NCI-H226 (cell line): ENCODE measurements around the gene GPR3.
"Not testable (repeated sequence)": the region's sequence is repeated elsewhere in the genome, so short reads cannot be mapped to it uniquely, and the experiment has no call there.

Experiments
- DNase-seq: peaks from one replicate; pipeline ENCODE4 v3.0.0-alpha.2; 2015

Gene GPR3

DNA sequence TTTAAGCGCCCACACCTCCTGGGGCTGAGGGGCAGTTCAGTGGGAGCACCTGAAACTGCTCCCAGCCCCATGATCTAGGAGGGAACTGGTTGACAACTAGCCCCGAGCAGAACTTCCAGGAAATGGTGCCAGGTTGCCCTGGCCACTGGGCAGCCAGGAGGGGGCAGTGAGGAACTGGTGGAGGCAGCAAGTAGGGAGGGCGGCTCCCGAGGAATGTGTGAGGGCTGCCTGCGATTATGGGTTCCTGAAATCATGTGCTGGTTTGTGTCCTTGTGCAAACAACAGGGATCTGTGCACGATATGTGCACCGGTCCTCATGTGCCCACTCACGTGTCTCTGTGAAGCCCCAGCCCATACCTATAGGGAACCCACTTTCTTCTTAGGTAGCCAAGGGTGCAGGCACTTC lies 9.9 kb downstream of the GPR3 start:
- DNase-seq, result peak; percentile 40

DNA sequence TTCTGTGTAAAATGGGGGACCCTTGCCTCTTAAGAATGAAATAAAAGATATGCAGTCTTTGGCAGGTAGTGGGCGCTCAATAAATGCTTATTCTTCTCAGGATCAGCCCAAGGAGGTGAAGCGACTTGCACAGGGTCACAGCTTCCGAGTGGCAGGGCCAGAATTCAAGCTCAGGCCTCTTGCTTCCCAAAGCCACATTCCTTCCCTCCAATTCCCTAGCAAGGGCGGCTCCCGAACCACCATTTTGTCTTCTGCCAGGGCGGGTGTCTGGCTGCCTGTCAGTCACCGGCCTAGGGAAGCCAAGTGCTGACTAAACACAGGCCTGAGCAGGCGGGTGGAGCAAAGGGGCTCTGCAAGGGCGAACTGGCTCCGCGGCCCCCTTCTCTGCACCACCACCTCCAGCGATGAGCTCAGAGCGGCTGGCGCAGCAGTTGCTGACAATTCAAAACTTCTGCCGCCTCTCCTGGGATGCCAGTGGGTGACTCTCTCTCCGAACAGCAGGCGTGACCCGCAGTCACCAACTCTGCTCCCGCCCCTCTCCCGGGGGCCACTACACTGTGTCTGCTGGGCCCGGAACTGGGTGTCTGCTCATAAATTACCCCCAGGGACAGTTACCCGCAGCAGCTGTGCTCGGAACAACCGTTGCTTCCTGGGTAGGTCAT lies 10.8 kb downstream of the GPR3 start:
- DNase-seq, result no peak

DNA sequence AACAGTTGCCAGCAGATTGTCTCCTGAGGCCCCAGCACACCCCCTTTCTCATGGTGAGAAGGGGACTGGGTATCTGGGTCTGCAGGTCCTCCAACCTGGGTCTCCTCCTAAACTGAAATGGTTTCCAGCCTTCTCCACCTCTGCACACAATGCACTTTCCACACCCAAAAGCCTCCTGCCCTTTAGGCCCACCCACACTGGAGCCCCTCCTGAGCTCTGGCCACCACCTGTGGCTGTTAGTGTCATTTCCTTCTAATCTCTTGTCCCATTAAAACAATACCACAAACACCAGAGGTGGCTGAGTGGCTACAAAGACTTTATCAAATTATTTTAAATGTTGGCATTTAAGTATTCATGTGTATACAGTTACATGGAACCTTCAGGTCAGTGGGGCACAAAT lies 11.5 kb downstream of the GPR3 start:
- no peak for DNase-seq

DNA sequence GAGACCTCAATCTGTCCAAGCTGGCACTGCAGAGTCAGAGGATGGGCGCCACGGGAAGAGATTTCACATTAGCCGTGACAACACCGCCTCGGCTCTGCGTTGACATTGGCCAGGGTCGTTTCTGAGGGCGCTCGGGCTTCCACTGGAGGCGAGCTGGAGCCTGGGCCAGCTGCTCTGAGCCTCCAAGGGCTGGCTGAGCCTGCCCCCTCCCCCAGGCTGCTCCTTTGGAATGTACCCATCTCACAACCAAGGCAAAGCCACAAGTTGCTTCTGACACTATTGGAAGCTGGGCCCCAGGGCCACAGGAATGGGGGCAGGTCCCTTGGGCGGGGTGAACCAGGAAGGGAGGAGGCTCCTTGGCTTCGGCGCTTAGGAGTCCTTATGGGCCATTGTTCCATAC lies 12.7 kb downstream of the GPR3 start:
- DNase-seq, result no peak

DNA sequence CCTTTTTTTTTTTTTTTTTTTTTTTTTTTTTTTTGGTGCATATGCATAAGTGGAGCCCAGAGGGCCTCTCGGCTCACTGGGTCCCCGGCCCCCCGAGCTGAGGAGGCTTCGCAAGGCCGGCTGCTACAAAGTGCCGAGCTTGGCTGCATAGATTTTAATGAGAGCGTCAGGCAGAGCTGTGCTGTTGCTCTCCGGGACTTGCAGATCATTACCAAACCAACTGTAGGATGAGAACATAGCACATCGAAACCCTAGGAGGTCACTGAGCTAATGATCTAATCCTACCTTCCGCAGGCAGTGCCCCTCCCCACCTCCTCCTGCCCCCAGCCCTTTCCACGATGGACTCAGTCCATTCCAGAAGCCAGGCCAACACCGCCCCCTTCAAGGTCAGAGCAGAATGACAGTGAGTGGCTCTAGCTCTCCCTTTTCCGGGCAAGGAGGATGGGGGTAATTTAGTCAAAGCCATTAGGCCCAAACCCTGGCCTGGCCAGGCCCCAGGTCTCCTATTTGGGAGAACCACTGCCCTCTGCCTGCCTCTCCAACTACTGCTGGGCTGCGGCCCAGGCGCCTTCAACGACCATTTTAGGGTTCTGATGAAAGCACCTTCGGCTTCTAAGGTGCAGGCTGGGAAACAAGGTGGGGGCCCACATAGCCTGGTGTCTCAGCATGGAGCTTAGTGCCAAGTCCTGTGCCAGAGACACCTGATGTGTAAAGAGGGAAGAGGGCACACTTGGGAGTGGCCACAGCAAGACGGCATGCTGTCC lies 13.4 kb downstream of the GPR3 start:
- not testable (repeated sequence) for DNase-seq

DNA sequence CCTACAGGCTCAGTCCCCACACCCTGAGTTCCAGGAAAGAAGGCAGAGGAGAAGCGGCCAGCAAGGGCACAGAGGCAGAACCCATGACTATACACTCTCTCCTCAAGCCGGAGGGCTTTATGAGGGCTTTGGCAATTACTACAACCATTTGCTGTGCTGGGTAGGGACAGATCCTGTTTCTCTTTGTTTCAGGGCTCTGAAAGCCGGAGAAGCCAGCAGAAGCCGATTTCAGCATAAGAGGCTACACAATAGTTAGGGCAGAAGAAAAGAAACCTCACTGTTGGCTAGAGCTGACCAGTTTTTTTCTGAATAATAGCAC lies 13.9 kb downstream of the GPR3 start:
- no peak for DNase-seq

DNA sequence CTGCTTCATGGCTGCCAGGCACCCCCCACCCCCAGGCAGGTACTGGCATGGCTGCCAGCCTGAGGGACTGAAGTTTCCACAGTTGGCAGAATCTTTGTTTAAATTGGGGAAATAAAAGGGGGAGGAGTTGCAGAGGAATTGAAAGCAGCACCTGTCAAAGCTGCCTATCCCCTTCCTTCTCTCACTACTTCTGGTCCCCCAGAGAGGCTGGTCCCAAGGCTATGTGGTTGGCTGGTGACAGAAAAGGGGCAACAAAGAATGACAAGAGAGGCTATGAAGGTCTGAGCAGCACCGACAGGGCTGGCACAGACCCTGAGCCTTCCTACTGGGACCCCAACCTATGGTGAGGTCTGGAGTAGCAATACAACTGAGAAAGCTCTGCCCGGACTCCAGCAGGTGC lies 14.4 kb downstream of the GPR3 start:
- DNase-seq, result not testable (repeated sequence)

DNA sequence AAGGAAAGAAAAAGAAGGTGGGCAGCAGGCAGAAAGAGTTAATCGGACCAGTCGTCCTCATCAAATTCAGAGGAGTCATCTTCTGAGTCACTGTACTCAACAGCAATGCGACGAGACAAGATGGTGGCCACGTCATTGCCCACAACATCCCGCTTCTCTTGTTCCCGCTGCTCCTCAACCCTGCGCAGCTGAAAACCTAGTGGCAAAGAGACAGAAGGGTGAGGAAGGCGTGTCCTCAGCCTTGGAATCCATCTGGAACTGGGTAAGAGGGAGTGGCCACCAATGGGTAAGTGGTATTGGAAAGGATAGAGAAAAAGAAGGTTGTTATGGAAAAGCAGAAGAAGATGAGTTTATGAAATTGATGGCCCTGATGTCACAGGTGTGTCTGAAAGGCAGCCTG lies 15.7 kb downstream of the GPR3 start:
- DNase-seq, result no peak

DNA sequence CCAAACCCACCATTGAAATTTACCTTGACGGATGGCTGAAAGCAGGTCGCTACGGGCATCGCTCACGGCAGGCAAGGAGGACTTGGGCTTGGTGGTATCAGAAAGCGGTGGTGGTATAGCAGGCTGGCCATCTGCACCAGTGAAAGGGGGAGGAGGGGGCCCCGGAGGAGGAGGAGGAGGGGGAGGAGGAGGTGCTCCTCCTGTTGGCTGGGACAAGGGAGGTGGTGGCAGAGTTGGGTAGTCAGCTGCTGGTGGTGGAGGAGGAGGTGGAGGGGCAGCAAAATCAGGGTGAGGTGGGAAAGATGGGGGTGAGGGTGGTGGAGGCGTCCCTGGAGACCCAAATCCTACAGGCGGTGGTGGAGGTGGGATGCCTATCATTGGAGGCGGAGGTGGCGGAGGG lies 17.2 kb downstream of the GPR3 start:
- no peak for DNase-seq

DNA sequence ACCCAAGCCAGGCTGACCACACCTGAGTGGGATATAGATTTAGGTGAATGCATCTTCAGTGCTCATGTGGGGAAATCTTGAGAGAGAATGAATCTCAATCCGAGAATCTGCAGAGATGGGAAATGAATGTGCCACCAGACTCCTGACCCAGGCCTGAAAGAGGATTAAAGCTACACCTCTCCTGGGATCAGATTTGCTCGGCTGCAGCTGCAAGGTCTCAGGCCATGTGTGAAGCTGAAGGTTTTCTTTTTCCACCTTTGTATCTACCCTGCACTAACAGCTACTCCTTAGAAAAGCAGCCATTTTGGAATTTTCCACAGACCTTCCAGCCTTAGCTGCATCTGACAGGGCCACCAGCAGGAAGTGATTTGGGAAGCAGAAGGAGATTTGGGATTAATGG lies 18.3 kb downstream of the GPR3 start:
- no peak for DNase-seq

DNA sequence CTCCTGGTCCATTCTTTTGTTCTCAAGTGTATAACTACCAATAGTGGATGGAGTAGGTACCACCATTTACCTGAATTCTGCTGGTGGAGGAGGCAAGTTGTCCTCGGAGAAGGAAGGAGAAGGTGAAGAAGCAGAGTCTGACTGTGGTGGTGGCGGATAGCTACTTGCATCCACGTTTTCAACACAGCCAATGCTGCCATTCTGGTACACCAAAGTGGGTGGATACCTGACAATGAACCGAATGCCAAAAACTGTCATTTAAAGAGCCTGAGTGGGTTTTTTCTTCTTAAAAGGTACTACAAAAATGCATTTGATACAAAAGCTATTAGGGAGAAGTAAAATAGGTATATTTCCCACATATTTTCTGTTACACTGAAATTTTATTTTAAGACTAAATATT lies 20.1 kb downstream of the GPR3 start:
- DNase-seq, result no peak

DNA sequence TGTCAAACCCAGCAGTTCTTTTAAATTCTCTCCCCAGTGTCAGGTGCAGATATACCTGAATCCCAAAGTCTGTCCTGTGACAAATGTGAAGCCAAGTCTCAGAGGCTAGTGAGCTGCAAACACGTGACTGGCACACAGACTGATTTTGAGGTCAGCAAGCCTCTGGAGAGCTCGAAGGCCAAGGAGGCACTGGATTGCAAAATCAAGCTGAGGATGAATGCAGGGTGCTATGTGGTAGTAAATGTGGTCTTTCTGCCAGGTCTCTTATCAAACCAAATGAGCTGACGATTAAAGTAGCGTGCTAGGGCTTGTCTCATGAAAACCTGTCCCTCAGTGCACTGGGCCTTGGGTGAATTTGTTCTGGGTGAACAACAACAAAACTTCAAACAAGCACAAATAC lies 20.6 kb downstream of the GPR3 start:
- no peak for DNase-seq

DNA sequence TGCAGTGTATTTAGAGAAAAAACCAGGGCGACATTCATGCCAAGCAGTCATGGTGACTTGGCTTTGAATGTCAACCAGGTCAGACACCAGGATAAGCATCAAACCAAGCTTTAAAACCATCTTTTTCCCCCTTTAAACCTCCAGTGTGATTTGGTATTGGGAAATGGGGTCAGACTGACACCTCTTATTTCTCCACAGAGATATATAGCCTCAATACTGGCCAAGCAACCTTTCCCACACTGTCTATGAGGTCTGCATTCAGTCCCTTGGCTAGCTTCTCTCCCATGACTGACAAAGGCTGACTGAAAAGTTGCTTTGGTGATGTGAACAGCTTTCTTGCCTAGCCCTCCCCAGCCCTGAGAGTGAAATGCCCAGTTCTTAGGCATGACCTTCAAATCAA lies 21.7 kb downstream of the GPR3 start:
- no peak for DNase-seq

DNA sequence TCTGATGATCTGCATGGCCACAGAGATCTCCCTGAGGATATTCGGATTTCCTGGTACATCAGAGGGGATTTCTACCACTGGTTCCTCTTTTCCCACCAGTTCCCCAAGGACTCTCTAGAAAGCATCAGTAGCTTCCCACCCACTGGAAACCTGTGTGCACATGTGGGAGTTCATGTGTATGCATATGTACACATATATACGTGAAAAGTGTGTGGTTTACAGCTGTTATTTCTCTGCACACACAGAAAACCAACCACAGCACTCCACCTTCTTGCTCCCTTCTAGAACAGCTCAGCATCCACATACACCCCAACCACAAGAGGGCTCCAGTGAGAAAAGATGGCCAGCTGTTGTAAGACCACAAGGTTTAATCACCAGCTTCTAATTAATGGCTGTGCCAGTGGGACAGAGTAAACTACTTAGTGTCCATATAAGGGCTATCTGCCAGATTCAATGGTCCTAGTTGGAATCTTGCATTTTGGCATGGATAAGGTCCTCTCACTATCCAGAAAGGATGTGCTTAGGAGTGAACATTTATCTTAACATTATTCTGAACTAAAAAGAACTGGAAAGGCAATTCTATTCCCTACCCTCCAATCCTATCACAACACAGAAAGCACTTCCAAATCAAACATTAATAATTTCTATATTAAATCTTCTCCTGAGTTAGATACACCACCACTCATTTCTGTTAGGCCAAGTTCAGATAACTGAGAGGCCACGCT lies 24.1 kb downstream of the GPR3 start:
- peak; percentile 35 for DNase-seq

DNA sequence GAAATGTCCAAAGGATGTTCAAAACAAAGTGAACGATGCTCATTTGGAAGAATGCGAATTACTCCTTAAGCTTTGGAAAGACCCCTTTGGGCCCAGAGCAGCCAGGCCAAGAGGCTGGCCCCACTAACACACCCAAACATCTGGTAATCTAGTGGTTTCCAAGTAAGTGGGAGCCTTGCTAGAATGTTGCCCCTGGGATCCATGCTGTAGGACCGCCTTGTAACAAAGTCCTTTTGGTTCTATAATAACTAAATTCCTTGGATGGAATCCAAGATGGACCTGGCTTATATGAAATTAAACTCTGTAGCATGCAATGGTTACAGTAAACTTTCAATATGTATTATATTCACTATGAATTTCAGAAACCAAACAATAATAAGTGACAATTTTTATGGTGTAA lies 25.3 kb downstream of the GPR3 start:
- DNase-seq, result no peak

DNA sequence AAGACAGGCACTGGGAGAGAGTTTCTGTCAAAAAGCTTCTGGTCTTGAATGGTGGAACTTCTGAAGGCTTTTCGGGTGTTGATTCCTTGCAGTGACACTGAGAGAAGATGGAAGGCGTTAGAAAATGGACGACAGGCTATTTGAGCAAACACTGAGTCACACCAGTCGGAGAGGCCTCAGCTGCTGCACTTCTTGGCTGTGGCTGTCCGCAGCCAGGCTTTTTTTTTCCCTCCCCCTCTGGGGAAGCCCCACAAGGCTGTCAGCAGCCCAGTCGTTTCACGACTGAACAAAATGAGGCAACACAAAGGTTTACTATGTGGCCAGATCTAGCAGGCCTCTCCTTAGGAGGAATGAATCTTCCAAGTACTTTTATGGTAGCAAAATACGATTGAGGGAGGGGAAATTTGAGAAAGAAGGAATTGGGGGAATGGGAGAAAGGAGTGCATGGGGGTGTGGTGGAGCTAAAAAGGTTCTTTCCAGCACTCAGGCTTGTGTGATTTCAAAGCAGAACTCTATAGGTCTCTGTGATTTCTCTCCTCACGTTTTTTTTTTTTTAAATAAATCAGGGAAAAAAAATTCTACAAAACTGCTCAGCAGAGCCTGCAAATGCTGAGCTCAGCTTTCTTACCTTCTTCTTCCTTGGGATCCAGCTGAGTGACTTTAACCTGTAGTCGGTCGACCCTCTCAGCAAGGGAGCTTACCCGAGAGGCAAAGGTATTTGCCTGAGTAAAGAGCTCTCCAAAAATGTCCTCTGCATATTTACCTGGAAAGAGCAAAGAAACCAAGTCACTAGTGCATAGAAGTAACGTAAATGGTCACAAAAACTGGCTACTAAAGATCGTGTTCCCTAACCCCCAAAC lies 26.1 kb downstream of the GPR3 start:
- peak; percentile 79 for DNase-seq

DNA sequence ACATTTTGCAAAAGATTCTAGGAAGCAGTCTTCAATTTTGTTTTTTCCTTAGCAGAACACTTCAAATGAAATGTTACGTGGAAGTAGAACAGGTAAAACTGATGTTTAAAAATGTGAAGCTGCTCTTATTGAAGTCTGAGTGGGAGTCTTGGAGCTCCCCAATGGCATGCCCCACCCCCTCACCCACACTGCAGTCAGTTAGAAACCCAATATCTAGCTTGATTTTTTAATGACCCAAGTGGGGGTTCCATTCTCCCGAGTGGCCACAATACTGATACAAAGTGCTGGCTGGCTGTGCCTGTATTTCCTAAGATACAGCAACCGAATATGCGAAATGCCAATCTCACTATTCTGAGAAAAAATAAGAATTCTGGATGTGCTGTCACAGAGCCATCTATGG lies 31.3 kb downstream of the GPR3 start:
- DNase-seq, result no peak

DNA sequence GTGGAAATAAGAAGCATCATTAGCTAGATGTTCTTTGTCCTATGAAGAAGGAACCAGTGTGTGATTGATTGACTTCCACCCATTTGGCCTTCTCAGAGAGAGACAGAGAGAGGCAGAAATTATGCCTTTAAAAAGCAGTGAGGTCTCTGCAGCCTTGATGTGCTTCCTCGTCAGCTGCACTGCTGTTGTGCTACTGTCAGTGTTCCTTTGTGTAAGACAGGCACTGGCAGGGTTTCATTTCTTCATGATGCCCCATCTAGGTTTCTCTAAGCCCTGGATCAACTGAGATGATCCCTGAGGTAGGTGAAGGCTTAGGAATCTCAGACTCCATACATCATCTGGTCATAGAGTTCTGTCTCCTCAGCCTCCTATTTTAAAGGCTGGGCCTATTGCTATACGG lies 34.9 kb downstream of the GPR3 start:
- DNase-seq, result no peak

DNA sequence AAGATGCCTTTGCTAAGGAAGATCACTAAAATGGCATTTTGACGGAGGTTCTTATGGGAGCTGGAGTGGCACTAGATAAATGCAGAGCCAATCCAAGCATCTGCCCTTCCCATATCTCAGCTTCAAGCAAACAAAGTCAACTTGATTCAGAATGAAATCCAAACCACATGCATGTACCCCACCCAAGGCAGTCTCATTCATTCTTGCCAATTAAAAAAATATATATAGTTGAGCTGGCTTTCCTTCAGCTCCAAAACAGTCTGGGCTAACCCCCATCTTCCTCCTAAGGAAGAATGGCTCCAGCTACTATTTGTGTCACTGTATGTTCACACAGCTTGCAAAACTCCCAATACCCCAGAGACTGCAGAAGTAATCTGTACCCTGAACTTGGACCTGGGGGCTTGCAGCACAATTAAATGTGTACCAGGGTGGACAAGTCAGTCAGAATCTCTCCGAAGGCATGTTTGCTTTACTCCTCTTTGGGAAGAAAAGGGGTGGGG lies 35.4 kb downstream of the GPR3 start:
- no peak for DNase-seq

DNA sequence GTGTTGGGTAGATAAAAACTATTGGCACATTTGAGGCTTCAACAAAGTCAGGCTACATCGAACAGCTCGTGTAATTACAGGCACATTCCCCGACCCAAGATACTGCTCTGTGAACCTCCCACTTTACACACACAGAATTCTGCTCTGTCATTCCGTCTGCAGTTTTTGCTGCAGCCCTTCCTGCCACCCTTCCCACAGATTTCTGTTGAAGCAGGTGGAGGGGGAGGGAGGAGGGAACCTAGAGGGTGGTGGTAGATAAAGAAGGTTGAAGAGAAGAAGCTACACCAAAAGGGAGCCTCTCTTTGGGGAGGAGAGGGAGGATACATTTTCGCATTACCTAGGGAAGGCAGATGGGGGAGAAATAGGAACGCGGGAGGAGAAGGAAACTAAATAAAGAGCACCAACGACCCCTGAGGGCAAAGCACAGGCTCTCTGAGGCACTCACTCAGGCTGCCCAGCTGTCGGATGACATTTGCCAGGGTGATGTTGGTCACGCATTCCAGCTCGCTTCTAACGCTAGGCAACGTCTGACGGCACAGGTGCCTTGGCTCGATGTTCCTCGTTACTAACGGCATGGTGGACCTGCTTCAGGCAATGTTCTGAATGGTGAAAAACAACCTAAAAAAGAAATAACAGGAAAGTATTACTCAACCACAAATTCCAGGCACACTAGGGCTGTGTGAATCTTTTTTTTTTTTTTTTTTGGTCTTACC lies 36.0 kb downstream of the GPR3 start:
- no peak for DNase-seq

DNA sequence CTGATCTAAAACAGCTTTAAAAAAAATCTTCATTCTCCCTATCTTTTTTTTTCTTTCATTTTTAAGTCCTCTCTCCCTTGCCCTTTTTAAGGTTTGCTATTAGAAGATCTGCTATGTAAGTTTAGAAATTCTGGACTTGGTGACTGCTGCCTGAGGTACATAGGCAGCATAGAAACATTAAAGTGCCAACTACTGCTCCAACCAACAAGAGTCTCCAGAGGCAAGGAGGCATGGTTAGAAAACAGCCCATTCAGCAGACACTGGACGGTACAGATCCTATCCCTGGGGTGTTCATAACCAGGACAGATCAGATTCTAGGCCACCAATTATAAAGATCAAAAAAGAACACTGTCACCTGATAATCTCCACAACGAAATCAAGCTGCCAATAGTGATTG lies 36.6 kb downstream of the GPR3 start:
- no peak for DNase-seq

DNA sequence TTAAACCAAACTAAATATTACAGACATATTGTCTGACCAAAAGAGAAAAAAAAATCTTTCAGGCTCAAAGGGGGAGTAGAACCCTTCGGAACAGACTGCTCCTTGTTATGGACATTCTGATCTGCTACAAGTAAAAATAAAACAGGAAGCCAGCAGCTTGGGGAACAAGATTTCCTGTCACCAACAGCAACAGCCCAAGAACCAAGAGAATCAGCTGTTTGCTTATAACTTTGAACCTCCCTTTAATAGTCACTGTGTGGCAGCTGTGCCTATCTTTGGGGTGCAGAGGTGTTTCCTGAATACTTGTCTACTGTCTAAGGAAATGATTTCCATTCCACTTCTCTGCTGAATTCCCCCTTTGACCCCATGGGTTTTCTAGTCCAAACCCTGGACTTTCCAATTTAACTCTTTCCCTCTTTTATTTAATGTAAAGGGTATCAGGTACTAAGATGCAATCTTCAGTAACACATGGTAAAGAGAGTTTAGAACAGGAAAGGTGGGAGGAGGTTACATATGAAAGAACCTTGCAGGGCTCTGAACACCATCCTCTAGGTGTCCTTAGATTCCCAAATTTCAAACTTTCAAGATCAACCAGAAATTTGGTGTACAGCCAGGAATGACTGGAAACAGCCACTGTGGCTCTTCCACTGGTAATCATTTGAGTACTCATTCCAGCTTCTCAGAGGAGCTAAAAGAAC lies 38.6 kb downstream of the GPR3 start:
- DNase-seq, result no peak
